ENCODE measurements around the gene SARDH. TPM values are rescaled to one million over a fixed set of nuclear protein-coding genes. Genes with fewer than 3 reads are reported as not detected.

The SARDH gene
- total and polyA plus RNA-seq, 9 donors, result 4.9 to 7.1 (median 5.7) TPM

GRCh38 chr9:133701981-133702797, 36.0 kb downstream of the SARDH start:
- peaks cover 32% of the 10 kb centered on the region for H3K4me1 ChIP-seq (ENCODE audit: control insufficient read depth, insufficient read depth, low read length)
- peak overlapping the region; percentile 23 for H3K4me3 ChIP-seq (ENCODE audit: low read length)
- no peaks in the 10 kb centered on the region for H3K36me3 ChIP-seq (ENCODE audit: control insufficient read depth, insufficient read depth, low read length)
- 18% methylated on average over 18 of the region's 39 CpGs for WGBS (ENCODE audit: insufficient coverage)
- no peak overlapping the region for H3K27ac ChIP-seq (ENCODE audit: low read length)
- peaks cover 20% of the 10 kb centered on the region for H3K27me3 ChIP-seq (ENCODE audit: control insufficient read depth, insufficient read depth, low read length)
- DNase-seq, result peak; percentile 68
- H3K9me3 ChIP-seq (replicated peaks; ENCODE audit: control insufficient read depth, low read depth, low read length), result no peaks in the 10 kb centered on the region

- Histone ChIP-seq H3K9me3 (replicated peaks; ENCODE audit: control insufficient read depth, low read depth, low read length) (no peaks in the 10 kb centered on the region), H3K4me1 (ENCODE audit: control insufficient read depth, insufficient read depth, low read length) (peaks cover 25% of the 10 kb centered on the region), H3K27ac (ENCODE audit: low read length) (no peak overlapping the region), H3K4me3 (ENCODE audit: low read length) (no peak overlapping the region), H3K27me3 (ENCODE audit: control insufficient read depth, insufficient read depth, low read length) (peaks cover 20% of the 10 kb centered on the region), H3K36me3 (ENCODE audit: control insufficient read depth, insufficient read depth, low read length) (no peaks in the 10 kb centered on the region)
- 57% methylated on average over 23 of the region's 33 CpGs for WGBS (ENCODE audit: insufficient coverage)
- DNase-seq, result no peak
Observed at GRCh38 chr9:133701321-133701980, 36.7 kb downstream of the SARDH start.

- H3K4me3 ChIP-seq (ENCODE audit: low read length), result no peak overlapping the region
- no peak overlapping the region for H3K27ac ChIP-seq (ENCODE audit: low read length)
- DNase-seq, result no peak
- H3K4me1 ChIP-seq (ENCODE audit: control insufficient read depth, insufficient read depth, low read length), result peaks cover 25% of the 10 kb centered on the region
- H3K27me3 ChIP-seq (ENCODE audit: control insufficient read depth, insufficient read depth, low read length), result peaks cover 20% of the 10 kb centered on the region
- H3K9me3 ChIP-seq (replicated peaks; ENCODE audit: control insufficient read depth, low read depth, low read length), result no peaks in the 10 kb centered on the region
- H3K36me3 ChIP-seq (ENCODE audit: control insufficient read depth, insufficient read depth, low read length), result no peaks in the 10 kb centered on the region
- WGBS (ENCODE audit: insufficient coverage), result 44% methylated on average over 4 of the region's 4 CpGs
Observed at GRCh38 chr9:133700819-133701320, 37.3 kb downstream of the SARDH start.

- 90% methylated on average over 2 of the region's 6 CpGs for WGBS (ENCODE audit: insufficient coverage)
- H3K9me3 ChIP-seq (replicated peaks; ENCODE audit: control insufficient read depth, low read depth, low read length), result no peaks in the 10 kb centered on the region
- peaks cover 25% of the 10 kb centered on the region for H3K4me1 ChIP-seq (ENCODE audit: control insufficient read depth, insufficient read depth, low read length)
- no peak overlapping the region for H3K4me3 ChIP-seq (ENCODE audit: low read length)
- no peak for DNase-seq
- no peaks in the 10 kb centered on the region for H3K36me3 ChIP-seq (ENCODE audit: control insufficient read depth, insufficient read depth, low read length)
- peaks cover 20% of the 10 kb centered on the region for H3K27me3 ChIP-seq (ENCODE audit: control insufficient read depth, insufficient read depth, low read length)
- no peak overlapping the region for H3K27ac ChIP-seq (ENCODE audit: low read length)
Observed at GRCh38 chr9:133699546-133699945, 38.6 kb downstream of the SARDH start.

- Histone ChIP-seq H3K4me1 (ENCODE audit: control insufficient read depth, insufficient read depth, low read length) (peaks cover 3% of the 10 kb centered on the region), H3K27ac (ENCODE audit: low read length) (no peak overlapping the region), H3K36me3 (ENCODE audit: control insufficient read depth, insufficient read depth, low read length) (no peaks in the 10 kb centered on the region), H3K4me3 (ENCODE audit: low read length) (no peak overlapping the region), H3K27me3 (ENCODE audit: control insufficient read depth, insufficient read depth, low read length) (no peaks in the 10 kb centered on the region), H3K9me3 (replicated peaks; ENCODE audit: control insufficient read depth, low read depth, low read length) (no peaks in the 10 kb centered on the region)
- 87% methylated on average over 8 of the region's 12 CpGs for WGBS (ENCODE audit: insufficient coverage)
- DNase-seq, result no peak
Observed at GRCh38 chr9:133696071-133696472, 42.1 kb downstream of the SARDH start.

- H3K4me3 ChIP-seq (ENCODE audit: low read length), result no peak overlapping the region
- H3K36me3 ChIP-seq (ENCODE audit: control insufficient read depth, insufficient read depth, low read length), result no peaks in the 10 kb centered on the region
- no peaks in the 10 kb centered on the region for H3K27me3 ChIP-seq (ENCODE audit: control insufficient read depth, insufficient read depth, low read length)
- DNase-seq, result no peak
- WGBS (ENCODE audit: insufficient coverage), result 95% methylated on average over 2 of the region's 3 CpGs
- no peaks in the 10 kb centered on the region for H3K4me1 ChIP-seq (ENCODE audit: control insufficient read depth, insufficient read depth, low read length)
- no peaks in the 10 kb centered on the region for H3K9me3 ChIP-seq (replicated peaks; ENCODE audit: control insufficient read depth, low read depth, low read length)
- H3K27ac ChIP-seq (ENCODE audit: low read length), result no peak overlapping the region
Observed at GRCh38 chr9:133694686-133695085, 43.5 kb downstream of the SARDH start.

GRCh38 chr9:133693703-133694529, 44.2 kb downstream of the SARDH start:
- no peak for DNase-seq
- Histone ChIP-seq H3K36me3 (ENCODE audit: control insufficient read depth, insufficient read depth, low read length) (no peaks in the 10 kb centered on the region), H3K9me3 (replicated peaks; ENCODE audit: control insufficient read depth, low read depth, low read length) (no peaks in the 10 kb centered on the region), H3K4me1 (ENCODE audit: control insufficient read depth, insufficient read depth, low read length) (no peaks in the 10 kb centered on the region), H3K27ac (ENCODE audit: low read length) (no peak overlapping the region), H3K4me3 (ENCODE audit: low read length) (no peak overlapping the region), H3K27me3 (ENCODE audit: control insufficient read depth, insufficient read depth, low read length) (no peaks in the 10 kb centered on the region)
- WGBS (ENCODE audit: insufficient coverage), result 93% methylated on average over 28 of the region's 32 CpGs

- no peaks in the 10 kb centered on the region for H3K36me3 ChIP-seq (ENCODE audit: control insufficient read depth, insufficient read depth, low read length)
- no peak for DNase-seq
- H3K27me3 ChIP-seq (ENCODE audit: control insufficient read depth, insufficient read depth, low read length), result no peaks in the 10 kb centered on the region
- 96% methylated on average over 9 of the region's 10 CpGs for WGBS (ENCODE audit: insufficient coverage)
- H3K27ac ChIP-seq (ENCODE audit: low read length), result no peak overlapping the region
- H3K9me3 ChIP-seq (replicated peaks; ENCODE audit: control insufficient read depth, low read depth, low read length), result no peaks in the 10 kb centered on the region
- H3K4me3 ChIP-seq (ENCODE audit: low read length), result no peak overlapping the region
- H3K4me1 ChIP-seq (ENCODE audit: control insufficient read depth, insufficient read depth, low read length), result no peaks in the 10 kb centered on the region
Observed at GRCh38 chr9:133693116-133693515, 45.0 kb downstream of the SARDH start.

- Histone ChIP-seq H3K27ac (ENCODE audit: low read length) (no peak overlapping the region), H3K4me1 (ENCODE audit: control insufficient read depth, insufficient read depth, low read length) (no peaks in the 10 kb centered on the region)
Observed at GRCh38 chr9:133692364-133692985, 45.7 kb downstream of the SARDH start.

More at GRCh38 chr9:133692364-133692985, 45.7 kb downstream of the SARDH start:
- Histone ChIP-seq H3K9me3 (replicated peaks; ENCODE audit: control insufficient read depth, low read depth, low read length) (no peaks in the 10 kb centered on the region), H3K36me3 (ENCODE audit: control insufficient read depth, insufficient read depth, low read length) (no peaks in the 10 kb centered on the region), H3K4me3 (ENCODE audit: low read length) (no peak overlapping the region), H3K27me3 (ENCODE audit: control insufficient read depth, insufficient read depth, low read length) (no peaks in the 10 kb centered on the region)
- WGBS (ENCODE audit: insufficient coverage), result 86% methylated on average over 25 of the region's 25 CpGs
- no peak for DNase-seq
